ENCODE measurements around the gene PPP1R3A. TPM values are rescaled to one million over a fixed set of nuclear protein-coding genes. Genes with fewer than 3 reads are reported as not detected.

The PPP1R3A gene
- total and polyA plus RNA-seq, 9 donors: 0.02 to 0.05 TPM; not detected in 7

- Histone ChIP-seq H3K9me3 (no peaks in the 10 kb centered on the region), H3K4me1 (ENCODE audit: insufficient read depth) (no peaks in the 10 kb centered on the region), H3K4me3 (no peak overlapping the region), H3K27me3 (no peaks in the 10 kb centered on the region), H3K27ac (no peak overlapping the region), H3K36me3 (no peaks in the 10 kb centered on the region)
- intact Hi-C loops (cut with DNase I): no loop called here
- no peak for DNase-seq
- no peak for TF ChIP-seq EP300 (IDR thresholded peaks at IDR 0.05)
- TF ChIP-seq CTCF (IDR thresholded peaks at IDR 0.05): no peak
- TF ChIP-seq POLR2A (IDR thresholded peaks at IDR 0.05): no peak
- WGBS, 3 donors: 82 to 84% (median 84%) methylated on average over 2 of the region's 2 CpGs
Observed at GRCh38 chr7:113890331-113891030, 28.3 kb downstream of the PPP1R3A start.

GRCh38 chr7:113883096-113883495 is 35.7 kb downstream of the PPP1R3A start:
- WGBS, 3 donors: 92 to 93% (median 92%) methylated on average over 1 of the region's 1 CpG
- no peaks in the 10 kb centered on the region for H3K27me3 ChIP-seq
- H3K27ac ChIP-seq: no peak overlapping the region
- no peak overlapping the region for H3K4me3 ChIP-seq
- no peaks in the 10 kb centered on the region for H3K4me1 ChIP-seq (ENCODE audit: insufficient read depth)
- H3K36me3 ChIP-seq: no peaks in the 10 kb centered on the region
- H3K9me3 ChIP-seq: no peaks in the 10 kb centered on the region
- TF ChIP-seq CTCF (IDR thresholded peaks at IDR 0.05) (no peak), POLR2A (IDR thresholded peaks at IDR 0.05) (no peak), EP300 (IDR thresholded peaks at IDR 0.05) (no peak)
- no peak for DNase-seq
- intact Hi-C loops (cut with DNase I): no loop called here

GRCh38 chr7:113880559-113880958 is 38.2 kb downstream of the PPP1R3A start:
- intact Hi-C loops (cut with DNase I): no loop called here
- TF ChIP-seq CTCF (IDR thresholded peaks at IDR 0.05) (no peak), EP300 (IDR thresholded peaks at IDR 0.05) (no peak), POLR2A (IDR thresholded peaks at IDR 0.05) (no peak)
- H3K4me1 ChIP-seq (ENCODE audit: insufficient read depth): no peaks in the 10 kb centered on the region
- no peaks in the 10 kb centered on the region for H3K27me3 ChIP-seq
- no peak for DNase-seq
- H3K27ac ChIP-seq: no peak overlapping the region
- H3K9me3 ChIP-seq: no peaks in the 10 kb centered on the region
- H3K36me3 ChIP-seq: no peaks in the 10 kb centered on the region
- H3K4me3 ChIP-seq: no peak overlapping the region
- WGBS, 3 donors: 43 to 50% (median 48%) methylated on average over 3 of the region's 3 CpGs

- no peak for TF ChIP-seq CTCF (IDR thresholded peaks at IDR 0.05)
- no peak for TF ChIP-seq POLR2A (IDR thresholded peaks at IDR 0.05)
- TF ChIP-seq EP300 (IDR thresholded peaks at IDR 0.05): no peak
- H3K4me3 ChIP-seq: no peak overlapping the region
- no peaks in the 10 kb centered on the region for H3K4me1 ChIP-seq (ENCODE audit: insufficient read depth)
- H3K9me3 ChIP-seq: no peaks in the 10 kb centered on the region
- no peak overlapping the region for H3K27ac ChIP-seq
- WGBS, 3 donors: 75 to 82% (median 79%) methylated on average over 7 of the region's 7 CpGs
- H3K27me3 ChIP-seq: no peaks in the 10 kb centered on the region
- DNase-seq: no peak
- intact Hi-C loops (cut with DNase I): no loop called here
- H3K36me3 ChIP-seq: no peaks in the 10 kb centered on the region
Observed at GRCh38 chr7:113878394-113878992, 40.3 kb downstream of the PPP1R3A start.

Measured in ovary (tissue), 9 donors.